ENCODE data around the gene C1orf216.
"Not testable (repeated sequence)": the region's sequence is repeated elsewhere in the genome, so short reads cannot be mapped to it uniquely, and the experiment has no call there.

The C1orf216 gene

DNA sequence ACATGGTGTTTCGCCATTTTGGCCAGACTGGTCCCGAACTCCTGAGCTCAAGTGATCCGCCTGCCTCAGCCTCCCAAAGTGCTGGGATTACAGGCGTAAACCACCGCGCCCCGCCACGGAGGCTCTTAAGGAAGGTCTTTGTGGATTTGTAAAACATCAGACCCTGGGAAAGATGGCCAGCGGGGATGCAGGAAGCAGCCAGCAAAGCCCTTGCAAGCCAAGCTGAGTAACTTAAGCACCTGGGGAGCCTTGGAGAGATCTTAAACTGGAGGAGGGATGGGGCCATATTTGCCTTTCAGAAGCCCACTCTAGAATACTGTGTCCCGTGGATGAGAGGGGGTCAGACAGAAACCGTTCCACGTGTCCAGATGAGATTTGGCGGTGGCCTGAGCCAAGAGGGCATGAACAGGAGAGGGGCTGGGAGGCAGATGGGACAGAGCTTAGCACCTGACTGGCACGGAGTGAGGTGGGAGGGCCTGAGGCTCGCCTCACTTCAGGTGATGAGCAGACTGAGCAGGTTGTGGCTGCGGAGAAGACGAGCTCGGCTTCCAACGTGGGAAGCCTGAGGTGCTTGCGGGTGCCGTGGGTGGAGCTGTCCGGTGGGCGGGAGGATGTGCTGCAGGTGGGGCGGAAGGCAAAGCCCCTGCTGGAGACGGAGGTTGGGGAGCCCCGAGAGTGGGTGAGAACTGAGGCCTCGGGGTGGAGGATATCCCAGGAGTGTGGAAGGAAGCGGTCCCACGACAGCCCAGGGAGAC, 11.7 kb downstream of the C1orf216 start:
- DNase-seq (ENCODE audit: low spot score): no peak

DNA sequence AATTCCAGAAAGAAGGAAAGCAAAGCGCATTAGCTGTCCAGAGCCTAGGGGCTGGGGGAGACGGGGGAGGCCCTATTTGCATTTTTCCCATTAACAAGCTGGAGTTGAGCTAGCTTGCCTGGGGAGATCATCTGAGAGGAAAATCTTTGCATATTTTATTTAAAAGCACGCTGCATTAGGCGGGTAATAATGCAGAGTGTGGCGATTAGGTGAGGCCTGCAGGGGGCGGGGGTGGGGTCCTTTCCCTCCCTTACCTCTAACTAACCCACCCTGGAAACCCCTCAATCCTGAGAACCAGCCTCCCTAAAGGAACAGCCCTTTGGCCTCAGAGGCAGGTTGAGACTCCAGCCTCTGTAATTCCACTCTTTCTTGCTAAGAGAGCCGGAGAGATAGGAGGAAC, 16.2 kb downstream of the C1orf216 start:
- no peak for DNase-seq (ENCODE audit: low spot score)

GRCh38 chr1:35699152-35699551, 19.5 kb downstream of the C1orf216 start:
- not testable (repeated sequence) for DNase-seq (ENCODE audit: low spot score)

GRCh38 chr1:35692317-35692716, 26.4 kb downstream of the C1orf216 start:
- no peak for DNase-seq (ENCODE audit: low spot score)

- DNase-seq (ENCODE audit: low spot score): no peak
Measured at GRCh38 chr1:35691571-35692220, 27.0 kb downstream of the C1orf216 start.

- DNase-seq (ENCODE audit: low spot score): no peak
Measured at GRCh38 chr1:35691080-35691479, 27.6 kb downstream of the C1orf216 start.

- not testable (repeated sequence) for DNase-seq (ENCODE audit: low spot score)
Measured at GRCh38 chr1:35690103-35690502, 28.6 kb downstream of the C1orf216 start.

- no peak for DNase-seq (ENCODE audit: low spot score)
Measured at GRCh38 chr1:35688161-35688560, 30.5 kb downstream of the C1orf216 start.

GRCh38 chr1:35683012-35683411, 35.7 kb downstream of the C1orf216 start:
- DNase-seq (ENCODE audit: low spot score): no peak

GRCh38 chr1:35680271-35680670, 38.4 kb downstream of the C1orf216 start:
- DNase-seq (ENCODE audit: low spot score): no peak

GRCh38 chr1:35675773-35676172, 42.9 kb downstream of the C1orf216 start:
- no peak for DNase-seq (ENCODE audit: low spot score)

DNA sequence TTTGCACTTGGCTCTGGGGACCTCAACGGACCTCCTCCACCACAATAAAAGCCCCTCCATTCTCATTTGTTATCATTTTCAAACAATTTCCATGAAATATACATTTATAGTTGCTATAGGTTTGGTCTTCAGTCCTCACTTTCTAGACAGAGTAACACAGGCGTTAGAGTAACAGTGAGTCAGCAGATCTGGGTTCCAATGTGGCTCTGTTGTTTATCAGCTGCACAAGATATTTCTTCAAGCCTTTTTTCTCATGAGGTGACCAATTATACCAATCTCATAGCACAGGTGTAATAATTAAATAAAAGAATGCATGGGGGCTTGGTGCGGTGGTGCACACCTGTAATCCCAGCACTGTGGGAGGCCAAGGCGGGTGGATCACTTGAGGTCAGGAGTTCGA, 44.6 kb downstream of the C1orf216 start:
- no peak for DNase-seq (ENCODE audit: low spot score)

GRCh38 chr1:35672116-35672515, 46.6 kb downstream of the C1orf216 start:
- no peak for DNase-seq (ENCODE audit: low spot score)

DNA sequence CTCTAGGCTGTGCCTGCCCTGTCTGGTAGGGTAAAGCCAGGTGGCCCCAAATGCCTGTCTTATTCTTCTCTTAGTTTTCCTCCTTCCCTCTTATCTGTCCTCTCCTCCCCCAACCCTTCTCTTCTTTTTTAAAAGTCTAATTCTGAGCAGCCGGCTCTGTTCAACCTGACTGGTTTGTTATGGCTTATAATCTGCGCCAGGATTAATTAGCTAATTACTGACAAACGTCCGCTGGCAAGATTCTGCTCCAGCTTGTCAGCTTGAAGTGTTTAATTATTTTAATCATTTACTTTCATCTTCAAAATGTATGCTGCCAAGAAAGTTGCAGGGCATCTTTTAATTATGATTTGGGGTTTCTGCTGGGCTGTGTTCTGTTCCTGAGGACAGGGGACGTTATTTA, 50.2 kb downstream of the C1orf216 start:
- DNase-seq (ENCODE audit: low spot score): no peak

DNA sequence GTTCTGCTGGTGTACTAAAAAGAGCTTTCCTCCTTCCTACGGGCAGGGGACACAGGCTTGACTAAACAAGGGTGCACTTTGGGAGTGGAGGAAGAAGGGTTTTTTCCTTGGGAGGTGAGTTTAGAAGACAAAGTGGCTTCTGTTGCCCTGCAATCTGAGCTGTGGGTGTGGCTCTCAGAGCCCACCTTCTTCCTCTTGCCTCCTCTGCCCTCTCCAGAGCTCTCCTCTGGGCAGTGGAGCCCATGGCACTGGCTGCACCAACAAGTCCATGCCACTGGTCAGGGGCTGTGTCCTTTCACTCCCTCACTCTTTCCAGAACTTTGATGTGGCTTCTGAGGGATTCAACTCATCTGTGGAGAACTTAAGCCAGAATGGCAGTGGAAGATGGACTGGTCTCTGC, 51.8 kb downstream of the C1orf216 start:
- no peak for DNase-seq (ENCODE audit: low spot score)

DNA sequence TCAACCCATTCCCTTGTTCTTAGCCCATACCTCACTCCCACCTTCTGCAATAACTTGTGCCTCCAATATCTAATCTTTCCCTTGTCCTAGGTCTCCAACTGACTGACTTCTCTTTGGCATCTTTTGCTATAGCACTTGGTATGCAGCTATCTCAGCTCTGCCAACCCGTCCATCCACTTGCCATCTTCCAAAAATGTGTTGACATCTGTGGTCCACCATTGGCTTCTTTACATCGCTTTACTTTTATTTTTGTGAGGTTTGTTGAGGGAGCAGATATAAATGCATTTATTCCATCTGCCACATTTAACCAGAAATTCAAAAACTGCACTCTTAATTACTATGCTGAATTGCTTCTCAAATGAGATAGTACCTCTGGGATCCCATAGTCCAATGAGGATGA, 52.5 kb downstream of the C1orf216 start:
- DNase-seq (ENCODE audit: low spot score): no peak

All from kidney capillary endothelial cell (primary cell).